HepG2 (cell line): ENCODE data around the gene TSPAN9. TPM values are rescaled to one million over a fixed set of nuclear protein-coding genes. Genes with fewer than 3 reads are reported as not detected.

Experiments used
- ARNT ChIP-seq: fragments of 450-650 bp; IDR thresholded peaks from 2 replicates; pipeline ENCODE4 v1.6.1; 2017
- CHCHD3 ChIP-seq: sonication (generic); formaldehyde crosslinking; IDR thresholded peaks from 2 replicates; pipeline ENCODE4 v1.8.0; 2022; ENCODE audit warnings: mild to moderate bottlenecking, missing genetic modification reagents, moderate library complexity
- CREM ChIP-seq, 2 experiments: sonication (generic) in 1 of 2; formaldehyde crosslinking in 1 of 2; IDR thresholded peaks; 2 replicates each; pipeline versions ENCODE4 v1.4.0 to v1.6.1; 2016 to 2020; ENCODE audit warnings: antibody characterized with exemption in 1 of 2, mild to moderate bottlenecking in 1 of 2, missing genetic modification reagents in 1 of 2
- HES4 ChIP-seq: sonication (generic); formaldehyde crosslinking; IDR thresholded peaks from 2 replicates; pipeline ENCODE4 v1.9.0; 2021; ENCODE audit warnings: mild to moderate bottlenecking, missing genetic modification reagents, borderline replicate concordance
- JDP2 ChIP-seq: sonication (generic); formaldehyde crosslinking; IDR thresholded peaks from 2 replicates; pipeline ENCODE4 v1.8.1; 2022; ENCODE audit warnings: missing genetic modification reagents, borderline replicate concordance
- POLR2AphosphoS2 ChIP-seq: IDR thresholded peaks from 2 replicates; pipeline ENCODE4 v1.6.1; 2011; ENCODE audit warnings: low read depth, low read length, improper control_type of control experiment
- TBX3 ChIP-seq: fragments of 450-650 bp; IDR thresholded peaks from 2 replicates; pipeline ENCODE4 v1.6.1; 2017; ENCODE audit warnings: antibody characterized with exemption, mild to moderate bottlenecking, inconsistent platforms, borderline replicate concordance
- ZNF10 ChIP-seq: sonication (generic); formaldehyde crosslinking; IDR thresholded peaks from 2 replicates; pipeline ENCODE4 v1.4.0; 2020; ENCODE audit warnings: mild to moderate bottlenecking, low read depth, missing genetic modification reagents, borderline replicate concordance
- ZNF292 ChIP-seq: sonication (generic); formaldehyde crosslinking; IDR thresholded peaks from 2 replicates; pipeline ENCODE4 v1.8.1; 2022; ENCODE audit warnings: mild to moderate bottlenecking, low read depth, missing genetic modification reagents, borderline replicate concordance
- ZNF552 ChIP-seq: sonication (generic); formaldehyde crosslinking; IDR thresholded peaks from 2 replicates; pipeline ENCODE4 v1.9.0; 2022; ENCODE audit warnings: missing genetic modification reagents, mild to moderate bottlenecking, borderline replicate concordance
- polyA plus RNA-seq, 8 experiments: library from polyadenylated mRNA; depleted of rRNA in 3 of 8; stranded (reverse) in 7 of 8; unstranded in 1 of 8; fragments of >200 nt; fragmentation: Illumina TruSeq in 4 of 8; extraction: Trizol in 4 of 8; gene quantifications; 2 replicates each; pipeline versions ENCODE4 v1.2.1 to v1.2.3, GENCODE V29; 2011 to 2016; ENCODE audit warnings: low read depth in 4 of 8, missing spikeins in 1 of 8, mixed read lengths in 1 of 8; ENCODE audit not compliant: insufficient read depth in 1 of 8
- total RNA-seq, 5 experiments: library from RNA; depleted of rRNA; stranded (reverse); fragments of >200 nt; fragmentation: Illumina TruSeq; extraction: Trizol; gene quantifications; 2 replicates each; pipeline ENCODE4 v1.2.3, GENCODE V29; 2016; ENCODE audit warnings: low read depth in 1 of 5
- TF ChIP-seq, protein P1 (sequence below), 2 experiments: sonication (generic) in 1 of 2; formaldehyde crosslinking in 1 of 2; IDR thresholded peaks; 2 replicates each; pipeline versions ENCODE4 v1.6.1 to v1.9.0; 2014 to 2022; ENCODE audit warnings: antibody characterized with exemption in 1 of 2, borderline replicate concordance in 1 of 2, inconsistent platforms in 1 of 2, low read depth in 1 of 2, missing genetic modification reagents in 1 of 2

The TSPAN9 gene
- total and polyA plus RNA-seq, 2 of the 13 experiments (the other 11 are each of a cell fraction or from before 2014, with no cell fraction given) = 18.1 to 42.3 TPM

DNA sequence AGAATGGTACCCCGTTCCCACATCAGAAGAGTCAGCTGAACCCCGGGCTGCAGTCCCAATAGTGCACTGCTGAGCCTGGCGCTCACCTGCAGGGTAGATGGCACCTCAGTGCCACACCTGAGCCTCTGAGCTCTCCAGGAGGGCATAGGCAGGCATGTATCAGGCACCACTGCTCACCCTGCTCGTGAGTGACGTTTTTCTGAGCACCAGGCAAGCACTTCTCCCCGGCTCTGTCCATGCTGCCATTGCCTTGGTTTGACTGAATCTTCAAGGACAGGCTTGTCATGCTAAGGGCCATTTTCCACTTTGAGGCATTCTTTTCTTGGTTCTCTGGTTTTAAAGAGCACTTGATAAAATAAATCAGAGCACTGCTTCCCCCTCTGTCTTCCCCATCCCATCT lies 252.2 kb downstream of the TSPAN9 start (continued):
- TF ChIP-seq CHCHD3 (CRISPR knock-in tag) (no peak), ZNF552 (no peak), ZNF292 (no peak), ZNF10 (CRISPR knock-in tag) (no peak), JDP2 (CRISPR knock-in tag) (no peak), ARNT (no peak), TBX3 (no peak), HES4 (no peak), CREM (IDR thresholded peaks at IDR 0.05) (no peak), CREM (CRISPR knock-in tag; IDR thresholded peaks at IDR 0.05) (no peak), POLR2AphosphoS2 (no peak)
- TF ChIP-seq, protein P1, sequence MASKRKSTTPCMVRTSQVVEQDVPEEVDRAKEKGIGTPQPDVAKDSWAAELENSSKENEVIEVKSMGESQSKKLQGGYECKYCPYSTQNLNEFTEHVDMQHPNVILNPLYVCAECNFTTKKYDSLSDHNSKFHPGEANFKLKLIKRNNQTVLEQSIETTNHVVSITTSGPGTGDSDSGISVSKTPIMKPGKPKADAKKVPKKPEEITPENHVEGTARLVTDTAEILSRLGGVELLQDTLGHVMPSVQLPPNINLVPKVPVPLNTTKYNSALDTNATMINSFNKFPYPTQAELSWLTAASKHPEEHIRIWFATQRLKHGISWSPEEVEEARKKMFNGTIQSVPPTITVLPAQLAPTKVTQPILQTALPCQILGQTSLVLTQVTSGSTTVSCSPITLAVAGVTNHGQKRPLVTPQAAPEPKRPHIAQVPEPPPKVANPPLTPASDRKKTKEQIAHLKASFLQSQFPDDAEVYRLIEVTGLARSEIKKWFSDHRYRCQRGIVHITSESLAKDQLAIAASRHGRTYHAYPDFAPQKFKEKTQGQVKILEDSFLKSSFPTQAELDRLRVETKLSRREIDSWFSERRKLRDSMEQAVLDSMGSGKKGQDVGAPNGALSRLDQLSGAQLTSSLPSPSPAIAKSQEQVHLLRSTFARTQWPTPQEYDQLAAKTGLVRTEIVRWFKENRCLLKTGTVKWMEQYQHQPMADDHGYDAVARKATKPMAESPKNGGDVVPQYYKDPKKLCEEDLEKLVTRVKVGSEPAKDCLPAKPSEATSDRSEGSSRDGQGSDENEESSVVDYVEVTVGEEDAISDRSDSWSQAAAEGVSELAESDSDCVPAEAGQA (IDR thresholded peaks at IDR 0.05; ENCODE audit: low read depth) = no peak
- TF ChIP-seq, protein P1 (CRISPR knock-in tag; IDR thresholded peaks at IDR 0.05; ENCODE audit: borderline replicate concordance) = no peak
